ENCODE data around the gene C1orf167. TPM values are rescaled to one million over a fixed set of nuclear protein-coding genes. Genes with fewer than 3 reads are reported as not detected.

C1orf167 gene
- total RNA-seq, 1 experiment from 2014 or later, result not detected

GRCh38 chr1:11764115-11764514 lies 2.1 kb downstream of the C1orf167 start:
- TF ChIP-seq EZH2phosphoT487 (IDR thresholded peaks at IDR 0.05; ENCODE audit: borderline replicate concordance, low read length) (no peak), EZH2 (IDR thresholded peaks at IDR 0.05; ENCODE audit: low read length, unreplicated experiment) (no peak)
- H3K4me1 ChIP-seq (ENCODE audit: insufficient read depth, low read length), result no peaks in the 10 kb centered on the region
- no peaks in the 10 kb centered on the region for H4K20me1 ChIP-seq (ENCODE audit: low read length)
- H3K9ac ChIP-seq (ENCODE audit: low read length), result no peak overlapping the region
- no peaks in the 10 kb centered on the region for H3K9me3 ChIP-seq (ENCODE audit: low read length)
- no peak overlapping the region for H3K4me2 ChIP-seq (ENCODE audit: low read length)
- no TSS peak for BruUV-seq (replicated peaks)
- POLR2A ChIA-PET (ENCODE audit: unreplicated experiment), result no interaction called here
- CTCF ChIA-PET, result no interaction called here
- no peaks in the 10 kb centered on the region for H3K79me2 ChIP-seq (ENCODE audit: low read length)
- no peaks in the 10 kb centered on the region for H3F3A ChIP-seq (ENCODE audit: low read length, unreplicated experiment)
- no peak overlapping the region for H3K4me3 ChIP-seq (ENCODE audit: low read length)
- H2AFZ ChIP-seq (ENCODE audit: low read length), result no peak overlapping the region
- intact Hi-C loops (cut with micrococcal nuclease), result no loop called here
- no peaks in the 10 kb centered on the region for H3K9me2 ChIP-seq (replicated peaks; ENCODE audit: low read length)
- H3K27ac ChIP-seq (ENCODE audit: low read length), result no peak overlapping the region
- no peak for DNase-seq
- H3K36me3 ChIP-seq (ENCODE audit: low read depth, low read length), result no peaks in the 10 kb centered on the region
- no peaks in the 10 kb centered on the region for H3K27me3 ChIP-seq (ENCODE audit: low read length)
- no peak for ATAC-seq

- Histone ChIP-seq H3K9ac (ENCODE audit: low read length) (no peak overlapping the region), H3K4me1 (ENCODE audit: insufficient read depth, low read length) (no peaks in the 10 kb centered on the region), H3K4me3 (ENCODE audit: low read length) (no peak overlapping the region), H3K9me3 (ENCODE audit: low read length) (no peaks in the 10 kb centered on the region), H2AFZ (ENCODE audit: low read length) (no peak overlapping the region), H3K4me2 (ENCODE audit: low read length) (no peak overlapping the region), H3F3A (ENCODE audit: low read length, unreplicated experiment) (no peaks in the 10 kb centered on the region), H3K27me3 (ENCODE audit: low read length) (no peaks in the 10 kb centered on the region), H3K27ac (ENCODE audit: low read length) (no peak overlapping the region), H3K9me2 (replicated peaks; ENCODE audit: low read length) (no peaks in the 10 kb centered on the region), H3K36me3 (ENCODE audit: low read depth, low read length) (no peaks in the 10 kb centered on the region), H3K79me2 (ENCODE audit: low read length) (no peaks in the 10 kb centered on the region), H4K20me1 (ENCODE audit: low read length) (no peaks in the 10 kb centered on the region)
- ATAC-seq, result no peak
- no peak for TF ChIP-seq EZH2phosphoT487 (IDR thresholded peaks at IDR 0.05; ENCODE audit: borderline replicate concordance, low read length)
- no peak for TF ChIP-seq CTCF (conservative IDR thresholded peaks at IDR 0.05; ENCODE audit: low read depth, low read length)
- TF ChIP-seq EZH2 (IDR thresholded peaks at IDR 0.05; ENCODE audit: low read length, unreplicated experiment), result no peak
- BruUV-seq (replicated peaks), result no TSS peak
- intact Hi-C loops (cut with micrococcal nuclease), result no loop called here
- no peak for DNase-seq
- ChIA-PET CTCF (no interaction called here), POLR2A (ENCODE audit: unreplicated experiment) (no interaction called here)
These were observed 2.5 kb downstream of the C1orf167 start for GRCh38 chr1:11764519-11764918.

GRCh38 chr1:11765661-11766428 lies 3.9 kb downstream of the C1orf167 start:
- no peaks in the 10 kb centered on the region for H3K9me2 ChIP-seq (replicated peaks; ENCODE audit: low read length)
- no peaks in the 10 kb centered on the region for H4K20me1 ChIP-seq (ENCODE audit: low read length)
- POLR2A ChIA-PET (ENCODE audit: unreplicated experiment), result no interaction called here
- H3K4me1 ChIP-seq (ENCODE audit: insufficient read depth, low read length), result no peaks in the 10 kb centered on the region
- H3K4me2 ChIP-seq (ENCODE audit: low read length), result no peak overlapping the region
- intact Hi-C loops (cut with micrococcal nuclease), result no loop called here
- no peak overlapping the region for H2AFZ ChIP-seq (ENCODE audit: low read length)
- H3F3A ChIP-seq (ENCODE audit: low read length, unreplicated experiment), result no peaks in the 10 kb centered on the region
- H3K9me3 ChIP-seq (ENCODE audit: low read length), result no peaks in the 10 kb centered on the region
- CTCF ChIA-PET, result interaction anchor here (0.5 kb wide), 1 partner anchor 16 kb away, joined by 4 read pairs; no protein-coding TSS in a partner anchor
- no peak for TF ChIP-seq EZH2phosphoT487 (IDR thresholded peaks at IDR 0.05; ENCODE audit: borderline replicate concordance, low read length)
- no peak for TF ChIP-seq EZH2 (IDR thresholded peaks at IDR 0.05; ENCODE audit: low read length, unreplicated experiment)
- TF ChIP-seq CTCF (conservative IDR thresholded peaks at IDR 0.05; ENCODE audit: low read depth, low read length), result no peak
- H3K4me3 ChIP-seq (ENCODE audit: low read length), result no peak overlapping the region
- no peaks in the 10 kb centered on the region for H3K79me2 ChIP-seq (ENCODE audit: low read length)
- H3K9ac ChIP-seq (ENCODE audit: low read length), result no peak overlapping the region
- H3K27me3 ChIP-seq (ENCODE audit: low read length), result no peaks in the 10 kb centered on the region
- H3K36me3 ChIP-seq (ENCODE audit: low read depth, low read length), result no peaks in the 10 kb centered on the region
- no peak for ATAC-seq
- no TSS peak for BruUV-seq (replicated peaks)
- H3K27ac ChIP-seq (ENCODE audit: low read length), result no peak overlapping the region
- no peak for DNase-seq

Measured in PC-3 (cell line).